Neural cell (in vitro differentiated cells): ENCODE measurements around the gene EP400. TPM values are rescaled to one million over a fixed set of nuclear protein-coding genes. Genes with fewer than 3 reads are reported as not detected.

Source experiments
- H2AFZ ChIP-seq: fragments of 200-600, 300-800 bp; sonication (generic), shearing (Covaris generic); 2 replicates; pipeline ENCODE4 v1.6.0; 2014; ENCODE audit warnings: low read depth, mild to moderate bottlenecking, antibody characterized with exemption, low read length, moderate library complexity
- H3F3A ChIP-seq: fragments of 200-600 bp; shearing (Covaris generic); 2 replicates; pipeline ENCODE4 v1.6.1; 2016; ENCODE audit warnings: mild to moderate bottlenecking, moderate library complexity, mixed read lengths, antibody characterized with exemption, low read length; ENCODE audit not compliant: insufficient read depth, poor library complexity, severe bottlenecking
- H3K27ac ChIP-seq: fragments of 200-600, 300-800 bp; sonication (generic), shearing (Covaris generic); 2 replicates; pipeline ENCODE4 v1.5.1; 2014; ENCODE audit warnings: mild to moderate bottlenecking, low read length, moderate library complexity
- H3K27me3 ChIP-seq: fragments of 300-800, 200-600 bp; sonication (generic), shearing (Covaris generic); 2 replicates; pipeline ENCODE4 v1.6.0; 2014; ENCODE audit warnings: mild to moderate bottlenecking, low read depth, low read length, moderate library complexity; ENCODE audit not compliant: insufficient read depth
- H3K36me3 ChIP-seq: fragments of 300-800, 200-600 bp; sonication (generic), shearing (Covaris generic); 2 replicates; pipeline ENCODE4 v1.5.1; 2014; ENCODE audit warnings: mild to moderate bottlenecking, antibody characterized with exemption, low read length, moderate library complexity; ENCODE audit not compliant: insufficient read depth
- H3K4me2 ChIP-seq: fragments of 300-800, 200-600 bp; sonication (generic), shearing (Covaris generic); 2 replicates; pipeline ENCODE4 v1.6.0; 2014; ENCODE audit warnings: mild to moderate bottlenecking, low read length
- H3K4me3 ChIP-seq: fragments of 300-800, 200-600 bp; sonication (generic), shearing (Covaris generic); 2 replicates; pipeline ENCODE4 v1.5.1; 2014; ENCODE audit warnings: mild to moderate bottlenecking, low read length, moderate library complexity
- H3K79me2 ChIP-seq: fragments of 200-600 bp; shearing (Covaris generic); replicated peaks from 2 replicates; pipeline ENCODE4 v1.6.0; 2014; ENCODE audit warnings: mild to moderate bottlenecking, low read length, moderate library complexity; ENCODE audit not compliant: insufficient read depth
- H3K9ac ChIP-seq: fragments of 300-800, 200-600 bp; sonication (generic), shearing (Covaris generic); 2 replicates; pipeline ENCODE4 v1.6.1; 2016; ENCODE audit warnings: mild to moderate bottlenecking, low read length, mixed read lengths
- H3K9me2 ChIP-seq: fragments of 200-600 bp; shearing (Covaris generic); 2 replicates; pipeline ENCODE4 v1.6.1; 2016; ENCODE audit warnings: mild to moderate bottlenecking, low read length, mixed read lengths; ENCODE audit not compliant: insufficient read depth
- H3K9me3 ChIP-seq: fragments of 200-600, 300-800 bp; sonication (generic), shearing (Covaris generic); 2 replicates; pipeline ENCODE4 v1.6.1; 2016; ENCODE audit warnings: mild to moderate bottlenecking, mixed run types, low read length, moderate library complexity, mixed read lengths
- H4K20me1 ChIP-seq: fragments of 200-600 bp; shearing (Covaris generic); 2 replicates; pipeline ENCODE4 v1.6.1; 2016; ENCODE audit warnings: mild to moderate bottlenecking, mixed run types; ENCODE audit not compliant: insufficient read depth
- EP300 ChIP-seq: fragments of 450-650 bp; conservative IDR thresholded peaks from 2 replicates; pipeline ENCODE4 v1.6.1; 2014; ENCODE audit warnings: antibody characterized with exemption, mild to moderate bottlenecking, moderate library complexity; ENCODE audit not compliant: poor library complexity, severe bottlenecking
- EZH2 ChIP-seq: fragments of 200-600, 300-800 bp; shearing (Covaris generic), sonication (generic); IDR thresholded peaks from 2 replicates; pipeline ENCODE4 v1.6.1; 2014; ENCODE audit warnings: antibody characterized with exemption, low read length, borderline replicate concordance, mild to moderate bottlenecking; ENCODE audit not compliant: insufficient read depth, poor library complexity, severe bottlenecking
- MXI1 ChIP-seq: fragments of 450-650 bp; conservative IDR thresholded peaks from 2 replicates; pipeline ENCODE4 v1.6.1; 2014; ENCODE audit warnings: antibody characterized with exemption, mild to moderate bottlenecking; ENCODE audit not compliant: poor library complexity, severe bottlenecking
- POLR2AphosphoS5 ChIP-seq: IDR thresholded peaks from 2 replicates; pipeline ENCODE4 v1.6.1; 2012
- RAD21 ChIP-seq: fragments of 450-650 bp; conservative IDR thresholded peaks from 2 replicates; pipeline ENCODE4 v1.6.1; 2014; ENCODE audit warnings: antibody characterized with exemption, mild to moderate bottlenecking, moderate library complexity
- SMC3 ChIP-seq: fragments of 450-650 bp; conservative IDR thresholded peaks from 2 replicates; pipeline ENCODE4 v1.6.1; 2014; ENCODE audit warnings: antibody characterized with exemption, mild to moderate bottlenecking, moderate library complexity; ENCODE audit not compliant: poor library complexity
- TAF1 ChIP-seq: IDR thresholded peaks from 2 replicates; pipeline ENCODE4 v1.6.1; 2012; ENCODE audit warnings: low read depth
- polyA plus RNA-seq: library from polyadenylated mRNA; depleted of rRNA; stranded (reverse); fragments of >200 nt; gene quantifications from 2 replicates; pipeline ENCODE4 v1.2.3, GENCODE V29; 2014
- TF ChIP-seq, protein P1 (sequence below): IDR thresholded peaks from 2 replicates; pipeline ENCODE4 v1.6.1; 2012; ENCODE audit warnings: borderline replicate concordance
- TF ChIP-seq, protein P2 (sequence below): fragments of 450-650 bp; IDR thresholded peaks from 2 replicates; pipeline ENCODE4 v1.5.1; 2014; ENCODE audit warnings: antibody characterized with exemption, mild to moderate bottlenecking, moderate library complexity; ENCODE audit not compliant: poor library complexity, severe bottlenecking

The EP400 gene
- polyA plus RNA-seq, 1 donor from 2014 or later, result 19.4 TPM

DNA sequence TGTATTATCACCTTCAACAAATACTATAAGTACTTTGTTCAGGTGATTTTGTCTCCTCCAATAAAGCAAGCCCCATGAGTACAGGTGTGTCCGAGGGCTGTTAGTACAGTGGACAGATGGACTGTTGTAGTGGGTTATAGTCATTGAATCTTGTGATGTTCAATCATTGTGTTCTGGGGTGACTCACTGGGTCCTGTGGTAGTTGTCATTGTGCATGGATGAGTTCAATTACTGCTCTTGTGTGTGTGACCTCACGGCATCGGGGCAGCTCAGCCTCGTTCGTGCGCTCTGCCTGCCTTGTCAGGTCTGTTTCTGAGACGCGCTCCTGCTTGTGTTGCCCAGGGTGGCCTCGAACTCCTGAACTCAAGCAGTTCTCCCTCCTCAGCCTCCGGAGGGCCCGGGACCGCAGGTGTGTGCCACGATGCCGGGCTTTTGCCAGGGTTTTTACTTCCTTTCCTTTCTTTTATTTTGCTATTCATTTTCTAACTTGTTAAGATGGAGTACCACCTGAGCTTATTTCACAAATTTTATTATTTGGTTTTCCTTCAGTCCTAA is 122.2 kb downstream of the EP400 start:
- peaks cover 3% of the 10 kb centered on the region for H3K36me3 ChIP-seq
- TF ChIP-seq TAF1 (no peak), MXI1 (no peak), SMC3 (no peak), POLR2AphosphoS5 (no peak), EP300 (no peak), EZH2 (no peak)
- TF ChIP-seq, protein P1, sequence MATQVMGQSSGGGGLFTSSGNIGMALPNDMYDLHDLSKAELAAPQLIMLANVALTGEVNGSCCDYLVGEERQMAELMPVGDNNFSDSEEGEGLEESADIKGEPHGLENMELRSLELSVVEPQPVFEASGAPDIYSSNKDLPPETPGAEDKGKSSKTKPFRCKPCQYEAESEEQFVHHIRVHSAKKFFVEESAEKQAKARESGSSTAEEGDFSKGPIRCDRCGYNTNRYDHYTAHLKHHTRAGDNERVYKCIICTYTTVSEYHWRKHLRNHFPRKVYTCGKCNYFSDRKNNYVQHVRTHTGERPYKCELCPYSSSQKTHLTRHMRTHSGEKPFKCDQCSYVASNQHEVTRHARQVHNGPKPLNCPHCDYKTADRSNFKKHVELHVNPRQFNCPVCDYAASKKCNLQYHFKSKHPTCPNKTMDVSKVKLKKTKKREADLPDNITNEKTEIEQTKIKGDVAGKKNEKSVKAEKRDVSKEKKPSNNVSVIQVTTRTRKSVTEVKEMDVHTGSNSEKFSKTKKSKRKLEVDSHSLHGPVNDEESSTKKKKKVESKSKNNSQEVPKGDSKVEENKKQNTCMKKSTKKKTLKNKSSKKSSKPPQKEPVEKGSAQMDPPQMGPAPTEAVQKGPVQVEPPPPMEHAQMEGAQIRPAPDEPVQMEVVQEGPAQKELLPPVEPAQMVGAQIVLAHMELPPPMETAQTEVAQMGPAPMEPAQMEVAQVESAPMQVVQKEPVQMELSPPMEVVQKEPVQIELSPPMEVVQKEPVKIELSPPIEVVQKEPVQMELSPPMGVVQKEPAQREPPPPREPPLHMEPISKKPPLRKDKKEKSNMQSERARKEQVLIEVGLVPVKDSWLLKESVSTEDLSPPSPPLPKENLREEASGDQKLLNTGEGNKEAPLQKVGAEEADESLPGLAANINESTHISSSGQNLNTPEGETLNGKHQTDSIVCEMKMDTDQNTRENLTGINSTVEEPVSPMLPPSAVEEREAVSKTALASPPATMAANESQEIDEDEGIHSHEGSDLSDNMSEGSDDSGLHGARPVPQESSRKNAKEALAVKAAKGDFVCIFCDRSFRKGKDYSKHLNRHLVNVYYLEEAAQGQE, result no peak
- no peaks in the 10 kb centered on the region for H3K27me3 ChIP-seq
- no peaks in the 10 kb centered on the region for H4K20me1 ChIP-seq
- no peak overlapping the region for H3K4me2 ChIP-seq
- H3F3A ChIP-seq, result no peaks in the 10 kb centered on the region
- H3K79me2 ChIP-seq, result no peaks in the 10 kb centered on the region
- no peak overlapping the region for H3K9ac ChIP-seq
- no peak overlapping the region for H3K27ac ChIP-seq
- H2AFZ ChIP-seq, result no peak overlapping the region
- no peak overlapping the region for H3K4me3 ChIP-seq
- H3K9me3 ChIP-seq, result no peaks in the 10 kb centered on the region
- H3K9me2 ChIP-seq, result no peaks in the 10 kb centered on the region

DNA sequence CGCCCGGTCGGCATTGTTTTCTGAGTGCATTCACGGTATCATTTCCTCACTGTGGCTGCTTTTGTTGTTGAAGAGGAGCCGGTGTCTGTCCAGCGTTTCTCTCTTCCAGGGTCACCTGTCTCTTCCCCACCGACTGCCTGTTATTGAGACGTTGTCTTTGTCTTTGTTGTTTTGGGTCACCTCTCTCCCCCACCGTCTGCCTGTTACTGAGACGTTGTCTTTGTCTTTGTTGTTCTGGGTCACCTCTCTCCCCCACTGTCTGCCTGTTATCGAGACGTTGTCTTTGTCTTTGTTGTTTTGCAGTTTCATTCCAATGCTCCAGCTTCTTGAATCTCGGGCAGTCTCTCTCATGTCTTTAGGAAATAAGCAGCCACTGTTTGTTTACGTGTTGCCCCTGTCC is 124.5 kb downstream of the EP400 start:
- Histone ChIP-seq H3K9ac (no peak overlapping the region), H2AFZ (no peak overlapping the region), H3K27ac (no peak overlapping the region), H3K79me2 (no peaks in the 10 kb centered on the region), H3K9me2 (no peaks in the 10 kb centered on the region), H3K4me3 (no peak overlapping the region), H3F3A (no peaks in the 10 kb centered on the region), H3K4me2 (no peak overlapping the region), H3K9me3 (no peaks in the 10 kb centered on the region), H3K36me3 (peaks cover 12% of the 10 kb centered on the region), H4K20me1 (no peaks in the 10 kb centered on the region), H3K27me3 (no peaks in the 10 kb centered on the region)
- TF ChIP-seq EP300 (no peak), POLR2AphosphoS5 (no peak), EZH2 (no peak), MXI1 (no peak), RAD21 (no peak)
- TF ChIP-seq, protein P2, sequence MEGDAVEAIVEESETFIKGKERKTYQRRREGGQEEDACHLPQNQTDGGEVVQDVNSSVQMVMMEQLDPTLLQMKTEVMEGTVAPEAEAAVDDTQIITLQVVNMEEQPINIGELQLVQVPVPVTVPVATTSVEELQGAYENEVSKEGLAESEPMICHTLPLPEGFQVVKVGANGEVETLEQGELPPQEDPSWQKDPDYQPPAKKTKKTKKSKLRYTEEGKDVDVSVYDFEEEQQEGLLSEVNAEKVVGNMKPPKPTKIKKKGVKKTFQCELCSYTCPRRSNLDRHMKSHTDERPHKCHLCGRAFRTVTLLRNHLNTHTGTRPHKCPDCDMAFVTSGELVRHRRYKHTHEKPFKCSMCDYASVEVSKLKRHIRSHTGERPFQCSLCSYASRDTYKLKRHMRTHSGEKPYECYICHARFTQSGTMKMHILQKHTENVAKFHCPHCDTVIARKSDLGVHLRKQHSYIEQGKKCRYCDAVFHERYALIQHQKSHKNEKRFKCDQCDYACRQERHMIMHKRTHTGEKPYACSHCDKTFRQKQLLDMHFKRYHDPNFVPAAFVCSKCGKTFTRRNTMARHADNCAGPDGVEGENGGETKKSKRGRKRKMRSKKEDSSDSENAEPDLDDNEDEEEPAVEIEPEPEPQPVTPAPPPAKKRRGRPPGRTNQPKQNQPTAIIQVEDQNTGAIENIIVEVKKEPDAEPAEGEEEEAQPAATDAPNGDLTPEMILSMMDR, result no peak
